GM18907 (cell line): ENCODE measurements around the gene PEX11G.

Experiments
- ATAC-seq: cut with Tn5 transposase; IDR thresholded peaks from one replicate; pipeline ENCODE4 v1.9.1; 2021; ENCODE audit warnings: mild to moderate bottlenecking, moderate library complexity; ENCODE audit not compliant: unreplicated experiment

The PEX11G gene

DNA sequence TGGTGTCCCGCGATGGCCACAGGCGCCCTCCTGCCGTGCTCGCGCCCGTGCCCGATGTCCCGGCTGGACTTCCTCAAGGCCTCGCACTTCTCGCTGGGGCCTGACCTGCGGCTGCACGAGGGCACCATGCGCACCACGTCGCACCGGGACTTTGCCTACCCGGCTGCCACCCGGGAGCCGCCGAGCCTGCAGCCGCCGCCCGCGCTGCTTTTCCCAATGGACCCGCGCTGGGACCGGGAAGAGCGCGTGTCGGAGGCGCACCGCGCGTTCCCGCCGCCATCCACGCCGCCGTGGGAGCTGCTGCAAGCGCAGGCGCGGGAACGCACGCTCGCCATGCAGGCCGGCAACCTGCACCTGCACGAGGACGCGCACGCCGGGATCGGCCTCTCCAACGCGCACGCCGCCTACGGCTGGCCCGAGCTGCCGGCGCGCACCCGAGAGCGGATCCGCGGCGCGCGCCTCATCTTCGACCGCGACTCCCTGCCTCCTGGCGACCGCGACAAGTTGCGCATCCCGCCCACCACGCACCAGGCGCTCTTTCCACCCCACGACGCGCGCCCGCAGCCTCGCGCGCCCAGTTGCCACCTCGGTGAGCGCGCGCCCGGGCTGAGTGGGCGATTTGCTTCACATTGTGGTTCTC, 12.1 kb upstream of the PEX11G start:
- ATAC-seq, result no peak

DNA sequence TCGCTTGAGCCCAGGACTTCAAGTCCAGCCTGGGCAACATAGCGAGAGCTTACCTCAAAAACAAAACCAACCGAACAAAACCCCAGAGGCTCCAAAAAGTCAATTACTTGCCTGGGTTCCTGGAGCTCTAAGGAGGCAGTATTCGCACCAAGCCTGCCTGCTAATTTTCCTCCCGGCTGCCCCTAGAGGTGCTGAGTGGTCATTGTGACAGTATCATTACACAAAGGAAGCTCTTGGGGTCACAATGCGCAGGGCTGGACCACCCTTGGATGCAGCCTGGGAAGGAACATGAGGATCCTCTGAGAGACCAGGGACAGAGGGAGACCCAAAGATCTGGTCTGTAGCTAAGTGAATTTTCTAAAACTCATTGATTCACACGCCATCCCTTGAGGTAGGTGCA, 8.5 kb upstream of the PEX11G start:
- ATAC-seq, result no peak

DNA sequence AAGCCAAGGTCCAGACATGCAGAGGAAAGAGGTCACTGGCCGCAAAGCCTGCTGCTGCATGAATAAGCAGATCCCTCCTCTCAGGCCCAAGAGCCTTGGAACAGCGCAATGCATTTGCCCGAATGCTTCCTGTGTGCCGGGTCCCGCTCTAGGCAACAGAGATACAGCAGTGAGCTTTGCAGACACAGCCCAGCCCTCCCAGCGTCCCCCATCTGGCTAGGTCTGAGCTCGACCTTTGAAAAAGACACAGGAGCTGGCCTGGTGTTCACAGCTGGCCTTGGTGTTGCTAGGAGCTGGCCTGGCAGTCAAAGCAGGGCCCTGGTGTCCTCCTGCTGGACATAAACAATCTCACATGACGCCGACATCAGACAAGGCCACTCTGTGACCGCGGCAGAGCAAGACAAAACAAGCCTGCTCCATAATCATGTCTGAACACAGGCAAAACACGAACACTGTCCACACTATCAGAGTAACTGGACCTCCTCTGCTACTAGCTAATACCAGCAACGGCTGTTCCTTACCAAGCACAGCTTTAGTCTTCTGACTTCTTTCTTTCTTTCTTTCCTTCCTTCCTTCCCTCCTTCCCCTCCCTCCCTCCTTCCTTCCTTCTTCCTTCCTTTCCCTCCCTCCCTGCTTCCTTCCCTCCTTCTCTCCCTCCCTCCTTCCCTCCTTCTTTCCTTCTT, 5.7 kb upstream of the PEX11G start:
- no peak for ATAC-seq

GRCh38 chr19:7492558-7492957, 3.7 kb upstream of the PEX11G start:
- no peak for ATAC-seq

- ATAC-seq, result no peak
Observed at GRCh38 chr19:7492142-7492541, 3.3 kb upstream of the PEX11G start.

GRCh38 chr19:7489609-7490044, 792 bp upstream of the PEX11G start:
- no peak for ATAC-seq

GRCh38 chr19:7486923-7487322, 1.9 kb downstream of the PEX11G start:
- ATAC-seq, result no peak

- ATAC-seq, result no peak
Observed at GRCh38 chr19:7483720-7484201, 5.1 kb downstream of the PEX11G start.

GRCh38 chr19:7482584-7483439, 6.0 kb downstream of the PEX11G start:
- no peak for ATAC-seq

DNA sequence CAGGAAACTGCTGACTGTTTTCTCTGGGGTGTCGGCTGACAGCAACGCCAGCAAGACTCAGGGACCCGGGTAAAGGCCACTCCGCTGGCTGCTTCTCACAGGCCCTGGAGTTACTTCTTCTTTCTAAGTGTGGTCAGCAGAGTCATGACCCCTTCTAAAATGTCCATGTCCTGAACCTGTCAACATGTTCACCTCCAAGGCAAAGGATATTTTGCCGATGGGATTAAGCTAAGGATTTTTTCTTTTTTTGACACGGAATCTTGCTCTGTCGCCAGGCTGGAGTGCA, 7.9 kb downstream of the PEX11G start:
- no peak for ATAC-seq

DNA sequence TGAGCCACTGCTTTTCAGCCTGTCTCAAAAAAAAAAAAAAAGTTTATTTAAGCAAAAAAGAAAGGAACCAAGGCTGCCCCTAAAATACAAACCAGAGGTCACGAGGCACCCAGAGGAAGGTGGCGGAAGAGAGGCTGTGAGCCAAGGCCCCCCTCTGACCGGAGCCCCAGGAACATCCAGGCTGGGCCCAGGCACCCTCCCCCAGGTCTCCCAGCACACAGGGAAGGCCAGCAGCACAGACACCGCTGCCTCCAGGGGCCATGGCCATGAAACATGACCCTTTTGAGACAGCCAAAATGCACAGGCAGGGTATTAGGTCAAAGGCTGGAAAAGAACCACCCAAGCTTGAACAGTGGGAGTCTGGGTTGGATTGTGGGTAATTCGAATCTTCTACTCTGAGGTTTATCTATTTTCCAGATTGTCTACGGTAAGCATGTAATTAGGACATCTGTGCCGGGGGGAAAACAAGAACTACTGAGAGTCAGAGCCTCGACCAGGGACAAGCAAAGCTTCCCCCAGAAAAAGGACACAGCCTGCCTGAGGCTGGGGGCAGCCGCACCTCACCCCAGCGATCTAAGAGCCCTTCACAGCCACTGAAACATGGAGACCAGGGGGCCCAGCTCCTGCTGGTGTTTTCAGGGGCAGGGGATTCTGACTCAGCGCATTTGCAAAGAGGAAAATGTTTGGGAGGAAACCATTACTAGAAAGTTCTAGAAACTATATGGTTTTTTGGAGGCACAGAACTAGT, 8.4 kb downstream of the PEX11G start:
- no peak for ATAC-seq

- ATAC-seq, result no peak
Observed at GRCh38 chr19:7478843-7479227, 10.0 kb downstream of the PEX11G start.

- ATAC-seq, result no peak
Observed at GRCh38 chr19:7478173-7478842, 10.5 kb downstream of the PEX11G start.

- no peak for ATAC-seq
Observed at GRCh38 chr19:7477758-7478157, 11.1 kb downstream of the PEX11G start.

GRCh38 chr19:7476777-7477494, 11.9 kb downstream of the PEX11G start:
- ATAC-seq, result no peak

DNA sequence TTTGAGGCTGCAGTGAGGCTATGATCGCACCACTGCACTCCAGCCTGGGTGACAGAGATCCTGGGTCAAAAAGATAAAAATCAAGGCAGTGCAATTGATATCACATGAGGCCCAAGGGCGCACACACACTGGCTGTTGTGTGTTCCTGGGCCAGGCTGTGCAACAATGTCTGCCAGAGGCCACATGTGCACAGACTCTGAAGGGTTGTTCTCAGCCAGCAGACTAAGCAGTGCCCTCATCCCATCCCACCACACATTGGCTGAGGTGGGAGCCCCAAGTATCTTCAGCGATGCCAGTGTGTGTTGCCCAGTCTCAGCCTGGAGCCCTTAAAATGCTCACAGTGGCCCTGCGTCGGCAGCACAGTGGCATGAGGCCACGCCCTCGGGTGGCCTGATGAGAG, 12.6 kb downstream of the PEX11G start:
- ATAC-seq, result no peak

GRCh38 chr19:7475665-7476064, 13.2 kb downstream of the PEX11G start:
- no peak for ATAC-seq

DNA sequence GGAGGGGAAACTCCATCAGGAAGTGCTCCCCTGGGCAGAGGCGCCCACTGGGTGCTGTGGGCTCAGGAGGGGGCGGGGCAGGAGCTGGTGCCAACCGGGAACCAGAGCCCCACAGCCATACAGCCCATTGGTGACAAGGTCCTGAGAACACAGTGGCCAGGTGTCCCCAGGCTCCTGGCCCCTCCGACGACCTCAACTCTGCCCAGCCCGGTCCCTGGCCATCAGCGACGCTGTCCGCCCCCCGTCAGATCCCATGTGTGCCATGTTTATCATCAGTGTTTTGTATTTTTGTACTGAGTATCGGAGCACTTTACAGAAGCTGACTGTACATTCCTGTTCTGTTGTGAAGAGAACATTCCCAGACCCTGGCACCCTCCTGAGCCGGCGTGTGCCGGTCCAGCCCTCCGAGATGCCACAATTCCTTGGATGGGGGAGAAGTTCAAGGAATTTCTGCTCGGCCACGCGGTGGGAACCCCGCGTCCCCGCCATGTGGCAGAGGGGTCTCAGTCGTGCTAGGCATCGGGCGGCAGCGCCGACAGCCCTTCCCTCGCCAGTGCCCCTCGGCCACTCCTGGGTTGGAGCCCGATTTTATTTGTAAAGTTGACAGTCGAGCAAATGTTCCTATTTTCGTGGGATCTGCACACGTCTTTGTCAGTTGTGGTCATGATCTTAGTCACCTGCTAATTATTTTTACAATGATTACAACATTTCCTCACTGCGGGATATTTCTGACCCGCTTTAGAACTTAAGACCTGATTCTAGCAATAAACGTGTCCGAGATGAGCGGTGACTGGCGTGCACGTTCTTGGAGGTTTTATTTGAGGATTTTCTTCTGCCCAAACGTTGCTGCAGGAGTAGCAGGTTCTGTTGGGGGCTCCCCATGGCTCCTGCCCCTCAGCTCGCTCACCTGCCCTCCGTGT, 16.9 kb downstream of the PEX11G start:
- no peak for ATAC-seq
